A549 (cell line): ENCODE measurements around the gene ESRRB.

Experiments
- BHLHE40 ChIP-seq: IDR thresholded peaks from 2 replicates; pipeline ENCODE4 v1.6.1; 2012; ENCODE audit warnings: low read depth, low read length, inconsistent platforms
- CBX2 ChIP-seq: fragments of 200-600 bp; sonication (generic); IDR thresholded peaks from 2 replicates; pipeline ENCODE4 v1.6.1; 2016; ENCODE audit warnings: low read depth, mild to moderate bottlenecking, borderline replicate concordance
- CTCF ChIP-seq: fragments of >200 bp; sonication (Bioruptor Twin); formaldehyde crosslinking; IDR thresholded peaks from 3 replicates; pipeline ENCODE4 v1.5.1; 2016
- EHMT2 ChIP-seq: fragments of 200-600 bp; sonication (generic); IDR thresholded peaks from 2 replicates; pipeline ENCODE4 v1.6.1; 2016; ENCODE audit warnings: antibody characterized with exemption, low read depth, mild to moderate bottlenecking, moderate library complexity
- ESRRA ChIP-seq: fragments of 150-350 bp; IDR thresholded peaks from 2 replicates; pipeline ENCODE4 v1.6.1; 2014; ENCODE audit warnings: mild to moderate bottlenecking, low read length, borderline replicate concordance
- HEYL ChIP-seq: fragments of 250-450 bp; sonication (Bioruptor Pico); IDR thresholded peaks from 2 replicates; pipeline ENCODE4 v1.8.0; 2021; ENCODE audit warnings: mild to moderate bottlenecking, moderate library complexity
- KDM1A ChIP-seq: fragments of 200-600 bp; sonication (generic); IDR thresholded peaks from 2 replicates; pipeline ENCODE4 v1.6.1; 2016; ENCODE audit warnings: low read depth, mild to moderate bottlenecking
- MAFK ChIP-seq: fragments of 450-650 bp; IDR thresholded peaks from 2 replicates; pipeline ENCODE4 v1.6.1; 2014; ENCODE audit not compliant: partially characterized antibody
- NR3C1 ChIP-seq: fragments of >200 bp; sonication (Bioruptor Twin); formaldehyde crosslinking; IDR thresholded peaks from 3 replicates; pipeline ENCODE4 v1.6.1; 2017
- POLR2A ChIP-seq: IDR thresholded peaks from 2 replicates; pipeline ENCODE4 v1.6.1; 2012; ENCODE audit warnings: mild to moderate bottlenecking, low read length
- REST ChIP-seq: fragments of 200-600 bp; sonication (generic); IDR thresholded peaks from 2 replicates; pipeline ENCODE4 v1.6.1; 2016; ENCODE audit warnings: antibody characterized with exemption, mild to moderate bottlenecking, moderate library complexity
- SMC3 ChIP-seq: fragments of >200 bp; sonication (Bioruptor Twin); formaldehyde crosslinking; IDR thresholded peaks from 3 replicates; pipeline ENCODE4 v1.6.1; 2018; ENCODE audit warnings: inconsistent platforms
- TF ChIP-seq, protein P1 (sequence below): IDR thresholded peaks from 2 replicates; pipeline ENCODE4 v1.6.1; 2012
- TF ChIP-seq, protein P2 (sequence below): IDR thresholded peaks from 2 replicates; pipeline ENCODE4 v1.6.1; 2012

- TF ChIP-seq, protein P1, sequence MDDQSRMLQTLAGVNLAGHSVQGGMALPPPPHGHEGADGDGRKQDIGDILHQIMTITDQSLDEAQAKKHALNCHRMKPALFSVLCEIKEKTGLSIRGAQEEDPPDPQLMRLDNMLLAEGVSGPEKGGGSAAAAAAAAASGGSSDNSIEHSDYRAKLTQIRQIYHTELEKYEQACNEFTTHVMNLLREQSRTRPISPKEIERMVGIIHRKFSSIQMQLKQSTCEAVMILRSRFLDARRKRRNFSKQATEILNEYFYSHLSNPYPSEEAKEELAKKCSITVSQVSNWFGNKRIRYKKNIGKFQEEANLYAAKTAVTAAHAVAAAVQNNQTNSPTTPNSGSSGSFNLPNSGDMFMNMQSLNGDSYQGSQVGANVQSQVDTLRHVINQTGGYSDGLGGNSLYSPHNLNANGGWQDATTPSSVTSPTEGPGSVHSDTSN = no peak
- TF ChIP-seq POLR2A (no peak), CBX2 (no peak), SMC3 (no peak), CTCF (no peak), REST (no peak), MAFK (no peak), KDM1A (no peak), HEYL (CRISPR knock-in tag) (no peak), EHMT2 (no peak), ESRRA (no peak), BHLHE40 (no peak), NR3C1 (no peak)
- TF ChIP-seq, protein P2, sequence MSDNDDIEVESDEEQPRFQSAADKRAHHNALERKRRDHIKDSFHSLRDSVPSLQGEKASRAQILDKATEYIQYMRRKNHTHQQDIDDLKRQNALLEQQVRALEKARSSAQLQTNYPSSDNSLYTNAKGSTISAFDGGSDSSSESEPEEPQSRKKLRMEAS = no peak
These were observed 140.9 kb downstream of the ESRRB start for GRCh38 chr14:76516884-76517283.
